GM21423 (cell line): ENCODE measurements around the gene TMEM229A.
"Not testable (repeated sequence)": the region's sequence is repeated elsewhere in the genome, so short reads cannot be mapped to it uniquely, and the experiment has no call there.

ENCODE experiments used
- ATAC-seq: cut with Tn5 transposase; IDR thresholded peaks from one replicate; pipeline ENCODE4 v1.9.1; 2021; ENCODE audit warnings: mild to moderate bottlenecking, moderate library complexity; ENCODE audit not compliant: unreplicated experiment

Gene TMEM229A

GRCh38 chr7:124033095-124033806 is 384 bp upstream of the TMEM229A start:
- ATAC-seq, result peak; percentile 39

- ATAC-seq, result no peak
Measured at GRCh38 chr7:124031919-124032318, 948 bp downstream of the TMEM229A start.

- no peak for ATAC-seq
Measured at GRCh38 chr7:124031406-124031805, 1.5 kb downstream of the TMEM229A start.

- ATAC-seq, result no peak
Measured at GRCh38 chr7:124030964-124031363, 1.9 kb downstream of the TMEM229A start.

GRCh38 chr7:124029396-124030188 is 3.3 kb downstream of the TMEM229A start:
- ATAC-seq, result no peak

- ATAC-seq, result no peak
Measured at GRCh38 chr7:124027236-124027635, 5.6 kb downstream of the TMEM229A start.

- ATAC-seq, result not testable (repeated sequence)
Measured at GRCh38 chr7:124024329-124024728, 8.5 kb downstream of the TMEM229A start.

GRCh38 chr7:124022551-124022950 is 10.3 kb downstream of the TMEM229A start:
- ATAC-seq, result no peak

- no peak for ATAC-seq
Measured at GRCh38 chr7:124020060-124020459, 12.8 kb downstream of the TMEM229A start.

- ATAC-seq, result no peak
Measured at GRCh38 chr7:124013306-124013705, 19.6 kb downstream of the TMEM229A start.

- ATAC-seq, result no peak
Measured at GRCh38 chr7:124012864-124013263, 20.0 kb downstream of the TMEM229A start.

- no peak for ATAC-seq
Measured at GRCh38 chr7:124009321-124009720, 23.5 kb downstream of the TMEM229A start.

GRCh38 chr7:124008296-124008695 is 24.6 kb downstream of the TMEM229A start:
- ATAC-seq, result not testable (repeated sequence)

- ATAC-seq, result no peak
Measured at GRCh38 chr7:123999703-124000102, 33.2 kb downstream of the TMEM229A start.

GRCh38 chr7:123998921-123999320 is 33.9 kb downstream of the TMEM229A start:
- ATAC-seq, result no peak

- ATAC-seq, result no peak
Measured at GRCh38 chr7:123996327-123996625, 36.6 kb downstream of the TMEM229A start.

GRCh38 chr7:123995617-123996326 is 37.1 kb downstream of the TMEM229A start:
- ATAC-seq, result no peak

- no peak for ATAC-seq
Measured at GRCh38 chr7:123994449-123994848, 38.4 kb downstream of the TMEM229A start.

GRCh38 chr7:123993996-123994395 is 38.9 kb downstream of the TMEM229A start:
- no peak for ATAC-seq

- ATAC-seq, result no peak
Measured at GRCh38 chr7:123992913-123993518, 39.9 kb downstream of the TMEM229A start.

- no peak for ATAC-seq
Measured at GRCh38 chr7:123987445-123987844, 45.4 kb downstream of the TMEM229A start.
